GM21381 (cell line): ENCODE data around the gene OLAH.
"Not testable (repeated sequence)": the region's sequence is repeated elsewhere in the genome, so short reads cannot be mapped to it uniquely, and the experiment has no call there.

Experiments used
- ATAC-seq: cut with Tn5 transposase; IDR thresholded peaks from one replicate; pipeline ENCODE4 v1.9.1; 2021; ENCODE audit warnings: mild to moderate bottlenecking, moderate library complexity; ENCODE audit not compliant: unreplicated experiment

OLAH gene

DNA sequence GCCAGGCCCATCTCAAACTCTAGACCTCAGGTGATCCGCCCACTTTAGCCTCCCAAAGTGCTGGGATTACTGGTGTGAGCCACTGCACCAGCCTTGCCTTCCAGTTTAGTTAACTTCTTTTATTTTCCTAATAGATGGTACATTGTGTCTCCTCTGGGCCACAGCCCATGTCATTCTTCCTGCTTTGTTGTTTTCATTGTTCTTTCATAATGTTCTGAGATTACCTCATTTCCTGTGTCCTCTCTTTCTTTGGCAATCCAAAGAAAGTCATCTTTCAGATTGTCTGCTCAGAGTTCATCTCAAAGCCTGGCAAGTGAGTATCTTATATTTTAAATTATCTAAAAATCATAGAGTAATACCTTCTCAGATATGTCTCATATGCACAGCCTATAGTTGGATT, at the start of gene OLAH:
TSS of gene OLAH (plus strand) at position 270 of the 400 bp plus-strand sequence. CDS start 3,346 bp downstream, outside the sequence.
- ATAC-seq: no peak

DNA sequence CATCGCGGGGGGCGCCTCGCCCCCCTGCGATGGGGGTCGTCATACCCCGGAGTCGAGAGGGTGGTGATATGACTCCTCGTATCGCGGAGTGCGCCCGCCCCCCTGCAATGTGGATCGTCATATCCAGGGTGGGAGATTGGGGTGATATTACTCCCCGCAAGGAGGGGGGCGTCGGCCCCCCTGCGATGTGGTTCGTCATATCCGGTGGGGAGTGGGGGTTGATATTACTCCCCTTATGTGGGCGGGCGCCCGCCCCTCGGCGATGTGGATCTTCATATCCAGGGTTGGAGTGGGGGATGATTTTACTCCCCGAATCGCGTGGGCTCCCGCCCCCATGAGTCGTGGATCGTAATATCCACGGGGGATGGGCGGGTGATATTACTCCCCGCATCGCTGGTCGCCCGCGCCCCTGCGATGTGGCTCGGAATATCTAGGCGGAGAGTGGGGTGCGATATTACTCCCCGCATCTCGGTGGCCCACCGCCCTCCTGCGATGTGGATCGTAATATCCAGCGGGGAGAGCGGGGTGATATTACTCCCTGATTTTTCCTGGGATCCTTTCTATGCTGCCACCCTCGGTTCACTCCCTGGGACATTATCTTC, 47.7 kb upstream of the OLAH start:
- ATAC-seq: no peak

DNA sequence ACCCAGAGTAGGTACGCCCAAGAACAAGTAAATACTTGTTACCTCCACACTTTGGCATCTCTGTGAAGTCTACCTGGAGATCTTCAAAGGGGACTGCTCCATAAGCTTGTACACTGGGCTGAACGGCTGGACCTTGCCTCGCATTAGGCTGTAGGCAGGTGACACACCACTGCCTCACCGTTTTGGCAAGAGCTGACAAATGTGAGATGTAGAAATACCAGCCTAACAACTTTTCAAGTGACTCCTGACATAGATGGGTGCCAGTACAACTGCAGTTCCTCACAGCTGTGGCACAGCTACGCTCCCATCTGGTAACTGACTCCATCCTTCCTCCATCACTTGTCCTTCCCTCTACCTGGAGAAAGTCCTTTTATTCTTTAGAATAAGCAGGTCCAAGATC, 30.2 kb upstream of the OLAH start:
- not testable (repeated sequence) for ATAC-seq

DNA sequence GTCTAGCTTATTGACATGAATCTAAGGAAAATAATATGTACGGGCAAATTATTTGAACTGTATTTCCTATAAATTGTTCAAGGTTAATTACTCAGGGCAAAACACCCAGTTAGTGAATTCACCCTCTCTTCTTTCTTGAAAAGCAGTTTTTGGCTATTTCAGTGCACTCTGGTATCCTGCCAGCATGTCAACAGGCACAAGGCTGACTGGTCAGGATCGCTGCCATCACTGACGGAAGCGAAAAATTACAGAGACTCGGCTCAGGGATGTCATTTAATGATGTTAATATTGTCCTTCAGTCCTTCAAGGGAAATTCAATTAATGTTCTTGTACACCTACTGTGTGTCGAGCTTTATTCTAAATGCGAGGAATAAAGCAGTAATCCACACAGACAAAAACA, 28.3 kb upstream of the OLAH start:
- no peak for ATAC-seq

DNA sequence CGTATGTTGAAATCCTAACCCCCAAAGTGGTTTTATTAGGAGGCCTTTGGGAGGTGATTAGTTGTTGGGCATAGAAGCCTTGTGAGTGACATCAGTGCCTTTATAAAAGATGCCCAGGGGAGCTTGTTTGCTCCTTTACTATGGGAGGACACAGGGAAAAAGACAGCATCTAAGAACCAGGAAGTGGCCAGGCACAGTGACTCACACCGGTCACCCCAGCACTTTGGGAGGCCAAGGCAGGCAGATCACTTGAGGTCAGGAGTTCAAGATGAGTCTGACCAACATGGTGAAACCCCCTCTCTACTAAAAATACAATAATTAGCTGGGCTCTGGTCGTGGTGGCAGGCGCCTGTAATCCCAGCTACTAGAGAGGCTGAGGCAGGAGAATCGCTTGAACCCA, 22.8 kb upstream of the OLAH start:
- not testable (repeated sequence) for ATAC-seq

DNA sequence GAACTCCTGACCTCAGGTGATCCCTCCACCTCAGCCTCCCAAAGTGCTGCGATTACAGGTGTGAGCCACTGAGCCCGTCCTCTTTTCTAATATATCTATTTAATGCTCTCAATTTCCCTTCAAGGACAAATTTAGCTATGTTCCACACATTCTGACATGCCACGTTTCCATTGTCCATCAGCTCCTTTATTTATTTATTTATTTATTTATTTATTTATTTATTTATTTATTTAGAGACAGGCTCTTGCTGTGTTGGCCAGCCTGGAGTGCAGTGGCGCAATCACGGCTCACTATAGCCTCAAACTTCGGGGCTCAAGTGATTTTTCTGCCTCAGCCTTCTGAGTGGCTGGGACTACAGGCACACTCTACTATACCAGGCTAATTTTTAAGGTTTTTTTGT, 20.7 kb upstream of the OLAH start:
- ATAC-seq: not testable (repeated sequence)

DNA sequence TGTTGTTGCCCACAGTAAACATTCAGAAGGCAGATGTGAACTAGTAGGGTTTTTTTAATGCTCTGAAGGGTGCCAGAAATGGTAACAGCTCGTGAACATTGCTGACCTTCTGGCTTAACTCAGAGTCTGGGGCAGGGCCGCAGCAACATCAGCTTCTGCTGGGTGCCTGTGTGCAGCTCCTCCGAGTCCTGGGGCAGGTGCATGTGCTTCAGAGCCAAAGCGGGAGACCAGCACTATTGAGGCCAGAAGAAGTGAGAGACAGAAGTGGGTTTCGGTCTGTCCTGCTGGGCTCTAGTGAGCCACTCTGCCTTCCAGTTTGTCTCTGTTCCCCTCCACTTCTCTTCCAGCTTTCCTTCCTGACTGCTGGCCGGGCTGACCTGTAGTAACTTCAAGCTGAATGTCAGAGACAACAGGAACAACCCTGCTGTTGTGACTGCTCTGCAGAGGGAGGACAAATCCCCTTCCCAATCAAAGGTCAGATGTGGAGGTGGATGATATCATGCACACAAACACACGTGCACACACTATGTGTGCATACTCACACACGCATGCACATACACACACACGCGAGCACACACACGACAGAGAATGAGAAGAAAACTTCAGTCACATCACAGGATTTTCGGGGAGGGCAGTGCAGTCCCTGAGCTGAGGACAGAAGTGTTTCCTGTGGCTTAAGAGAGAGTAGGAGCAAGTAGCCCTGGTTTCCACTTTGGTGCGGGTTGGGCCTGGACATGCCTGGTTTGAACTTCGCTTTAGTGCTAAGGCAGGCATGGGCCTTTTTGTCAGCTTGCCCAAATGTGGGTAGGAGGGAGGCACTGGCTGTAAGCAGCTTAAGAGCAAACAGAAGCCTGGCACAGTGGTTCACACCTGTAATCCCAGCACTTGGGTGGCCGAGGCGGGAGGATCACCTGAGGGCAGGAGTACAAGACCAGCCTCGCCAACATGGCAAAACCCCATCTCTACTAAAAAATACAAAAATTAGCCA, 19.4 kb upstream of the OLAH start:
- ATAC-seq: not testable (repeated sequence)

DNA sequence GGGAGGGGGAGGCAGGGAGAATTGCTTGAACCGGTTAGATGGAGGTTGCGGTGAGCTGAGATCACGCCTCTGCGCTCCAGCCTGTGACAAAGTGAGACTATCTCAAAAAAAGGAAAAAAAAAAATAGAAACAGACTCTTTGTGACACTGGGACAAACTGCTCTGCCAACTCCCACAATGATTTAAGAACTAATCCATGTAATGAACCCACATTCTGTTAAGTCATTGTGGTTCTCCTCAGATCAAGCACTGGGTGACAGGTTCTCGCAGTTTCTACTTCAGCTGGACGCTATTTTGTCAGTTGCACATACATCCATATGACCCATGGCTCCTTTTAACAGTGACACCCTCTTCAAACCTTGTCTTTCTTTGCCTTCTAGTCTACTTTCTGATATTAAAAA, 18.7 kb upstream of the OLAH start:
- ATAC-seq: not testable (repeated sequence)

DNA sequence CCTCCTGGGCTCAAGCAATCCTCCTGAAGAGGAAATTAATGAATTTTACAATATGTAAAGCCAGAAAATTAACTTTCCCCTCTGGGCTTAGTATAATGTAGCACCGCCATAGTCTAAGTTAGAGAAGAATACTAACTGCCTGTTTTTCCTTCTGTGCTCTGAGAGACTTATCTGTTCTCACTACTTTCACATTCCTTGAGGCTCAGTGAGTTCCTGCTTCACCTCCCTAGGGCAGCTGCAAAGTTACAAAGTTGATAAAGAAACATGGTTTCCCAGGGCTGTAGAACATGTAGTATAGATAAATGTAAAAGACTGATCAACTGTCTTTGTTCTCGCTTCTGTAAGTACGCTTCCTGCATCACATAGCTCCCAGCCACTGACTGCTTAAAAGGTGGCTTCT, 16.0 kb upstream of the OLAH start:
- ATAC-seq: no peak

DNA sequence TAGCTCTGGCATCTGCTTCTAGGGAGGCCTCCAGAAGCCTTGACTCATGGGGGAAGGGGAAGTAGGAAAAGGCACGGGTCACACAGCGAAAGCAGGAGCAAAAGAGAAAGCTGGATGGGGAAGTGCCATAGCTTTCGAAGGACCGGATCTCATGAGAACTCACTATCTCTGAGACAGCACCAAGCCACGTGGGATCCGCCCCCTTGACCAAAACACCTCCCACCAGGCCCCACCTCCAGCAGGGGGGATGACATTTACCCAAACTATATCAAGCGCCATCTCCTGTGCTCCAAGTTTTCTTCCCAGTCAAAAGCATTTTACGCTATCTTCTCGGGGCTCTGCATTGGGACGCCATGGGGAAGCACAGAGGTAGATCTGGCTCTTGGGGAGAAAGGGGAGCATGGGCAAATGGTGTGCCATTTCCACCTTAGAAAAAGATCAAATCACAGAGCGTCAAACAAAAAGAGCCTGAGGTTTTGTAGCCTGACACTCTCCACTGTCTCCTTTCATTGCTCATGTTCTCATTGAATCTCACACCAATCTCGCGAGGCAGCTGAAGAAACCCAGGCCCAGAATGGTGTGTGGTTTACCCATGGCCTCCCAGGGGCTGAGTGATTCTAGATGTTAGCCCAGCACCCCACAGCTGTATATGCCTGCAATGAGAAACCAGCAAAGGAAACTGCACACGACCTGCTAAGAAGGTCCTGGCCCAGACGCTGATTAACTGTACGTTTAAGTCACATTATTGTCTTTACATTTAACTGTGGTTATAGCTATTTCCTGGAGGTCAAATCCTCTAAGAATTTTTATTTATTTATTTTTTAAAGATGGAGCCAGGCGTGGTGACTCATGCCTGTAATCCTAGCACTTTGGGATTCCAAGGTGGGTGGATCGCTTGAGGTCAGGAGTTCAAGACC, 8.1 kb upstream of the OLAH start:
- no peak for ATAC-seq

DNA sequence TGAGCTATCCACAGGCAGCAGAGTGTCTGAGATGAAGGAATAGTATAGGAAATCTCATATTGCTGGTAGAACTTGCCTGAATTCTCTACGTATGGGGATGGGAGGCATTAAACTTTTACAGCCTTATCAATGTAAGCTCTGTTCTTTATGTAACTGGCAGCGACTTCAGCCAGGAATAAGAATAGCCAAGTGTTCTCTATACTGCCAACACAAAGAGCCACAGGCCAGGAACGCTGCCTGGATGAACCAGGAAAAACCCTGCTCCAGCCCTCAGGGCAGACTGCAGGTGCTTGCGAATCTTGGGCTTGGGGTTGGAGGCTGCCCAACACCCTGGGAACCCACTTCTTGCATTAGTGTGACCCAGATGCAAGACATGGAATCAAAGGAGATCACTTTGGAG, 6.1 kb upstream of the OLAH start:
- no peak for ATAC-seq

DNA sequence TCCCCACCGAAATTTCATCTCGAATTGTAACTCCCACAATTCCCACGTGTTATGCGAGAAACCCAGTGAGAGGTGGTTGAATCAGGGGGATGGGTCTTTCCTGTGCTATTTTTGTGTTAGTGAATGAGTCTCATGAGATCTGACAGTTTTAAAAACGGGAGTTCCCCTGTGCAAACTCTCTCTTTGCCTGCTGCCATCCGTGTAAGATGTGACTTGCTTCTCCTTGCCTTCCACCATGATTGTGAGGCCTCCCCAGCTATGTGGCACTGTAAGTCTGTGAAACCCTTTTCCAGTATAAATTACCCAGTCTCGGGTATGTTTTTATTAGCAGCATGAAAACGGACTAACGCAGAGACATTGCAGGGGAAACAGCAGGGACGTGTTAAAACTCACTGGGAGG, 5.3 kb upstream of the OLAH start:
- no peak for ATAC-seq

DNA sequence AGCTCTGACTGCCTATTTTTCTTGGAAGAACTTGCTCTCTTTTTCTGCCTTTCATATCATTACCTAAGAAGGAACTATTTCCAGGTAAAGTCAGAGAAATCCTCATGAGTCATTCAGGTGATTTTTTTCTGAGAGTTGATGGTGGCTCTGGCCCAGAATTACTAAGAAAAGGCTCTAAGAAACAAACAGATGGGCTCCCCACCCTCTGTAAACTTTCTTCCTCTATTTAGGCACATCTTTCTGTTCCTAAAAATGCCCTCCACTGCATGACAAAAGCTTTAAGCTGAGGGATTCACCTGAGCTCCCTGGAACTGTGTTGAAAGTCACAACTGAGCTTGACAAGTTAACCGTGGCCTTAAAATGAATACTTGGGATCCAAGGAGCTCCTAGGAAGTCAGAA, 1.6 kb downstream of the OLAH start:
- no peak for ATAC-seq

DNA sequence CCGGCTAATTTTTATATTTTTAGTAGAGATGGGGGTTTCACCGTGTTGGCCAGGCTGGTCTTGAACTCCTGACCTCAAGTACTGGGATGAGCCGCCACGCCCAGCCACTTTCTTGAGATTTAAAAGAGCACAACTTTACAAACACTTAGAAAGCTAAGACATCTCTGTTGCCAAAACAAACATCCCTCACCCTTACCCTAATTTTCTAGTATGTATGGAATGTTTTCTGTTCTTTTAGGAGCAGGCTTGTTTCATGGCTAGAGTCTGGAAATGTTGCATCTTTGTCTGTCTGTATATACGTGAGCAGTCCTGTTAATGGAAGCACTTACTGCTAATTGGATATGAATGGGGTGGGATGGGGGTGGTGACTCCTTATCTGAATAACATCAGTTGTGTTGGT, 2.9 kb downstream of the OLAH start:
- no peak for ATAC-seq

DNA sequence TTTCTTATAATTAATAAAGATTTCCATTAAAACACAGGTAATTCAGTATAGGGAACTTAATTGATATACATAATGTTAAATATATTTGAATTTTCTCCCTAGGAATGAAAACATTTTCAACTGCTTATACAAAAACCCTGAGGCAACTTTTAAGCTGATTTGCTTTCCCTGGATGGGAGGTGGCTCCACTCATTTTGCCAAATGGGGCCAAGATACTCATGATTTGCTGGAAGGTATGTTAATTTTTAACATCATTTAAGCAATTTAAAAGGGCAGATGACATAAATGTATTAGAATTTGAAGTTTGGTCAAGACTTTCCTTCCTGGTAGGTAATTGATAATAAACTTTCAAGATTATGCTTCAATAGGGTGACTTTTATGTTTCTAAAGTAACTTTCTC, 5.8 kb downstream of the OLAH start:
- ATAC-seq: no peak

DNA sequence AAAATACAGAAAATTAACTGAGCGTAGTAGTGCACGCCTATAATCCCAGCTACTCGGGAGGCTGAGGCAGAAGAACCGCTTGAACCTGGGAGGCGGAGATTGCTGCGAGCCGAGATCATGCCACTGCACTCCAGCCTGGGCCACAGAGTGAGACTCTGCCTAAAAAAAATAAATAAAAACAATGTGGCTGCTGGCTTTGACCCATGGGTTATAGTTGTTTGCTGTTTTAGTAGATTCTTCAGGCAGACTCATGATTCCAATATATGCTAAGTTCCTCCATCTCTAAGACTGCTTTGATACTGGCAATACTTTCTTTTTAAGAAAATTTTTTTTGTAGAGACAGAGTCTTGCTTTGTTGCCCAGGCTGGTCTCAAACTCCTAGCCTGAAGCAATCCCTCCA, 8.4 kb downstream of the OLAH start:
- no peak for ATAC-seq

DNA sequence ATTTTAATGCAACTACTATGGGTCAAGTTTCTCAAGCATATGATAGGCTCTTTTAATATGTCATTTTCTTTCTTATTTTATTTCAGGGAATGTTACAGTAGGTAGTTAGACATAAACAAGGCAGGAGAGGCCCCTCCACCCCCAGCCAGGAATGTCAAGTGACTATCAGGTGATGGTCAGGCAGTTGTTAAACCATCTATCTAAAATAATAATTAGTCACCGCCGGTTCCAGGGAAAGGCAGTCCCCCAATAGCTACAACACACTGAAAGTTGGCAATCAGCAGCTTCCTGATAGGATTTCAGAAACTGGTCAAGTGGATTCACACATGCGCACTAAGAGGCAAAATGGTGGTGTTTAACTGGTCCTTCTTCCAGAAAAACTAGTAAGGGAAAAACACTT, 9.3 kb downstream of the OLAH start:
- no peak for ATAC-seq

DNA sequence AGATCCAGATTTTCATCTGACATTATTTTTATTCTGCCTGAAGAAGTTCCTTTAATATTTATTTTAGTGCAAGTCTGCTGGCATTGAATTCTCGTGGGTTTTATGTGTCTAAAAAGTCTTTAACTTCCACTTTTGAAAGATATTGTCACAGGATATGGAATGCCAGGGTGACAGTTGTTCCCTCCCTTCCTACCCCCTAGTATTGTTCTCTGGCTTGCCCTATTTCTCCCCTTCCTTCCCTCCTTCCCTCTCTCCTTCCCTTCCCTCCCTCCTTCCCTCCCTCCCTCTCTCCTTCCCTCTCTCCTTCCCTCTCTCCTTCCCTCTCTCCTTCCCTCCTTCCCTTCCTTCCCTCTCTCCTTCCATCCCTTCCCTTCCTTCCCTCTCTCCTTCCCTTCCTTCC, 14.9 kb downstream of the OLAH start:
- no peak for ATAC-seq

DNA sequence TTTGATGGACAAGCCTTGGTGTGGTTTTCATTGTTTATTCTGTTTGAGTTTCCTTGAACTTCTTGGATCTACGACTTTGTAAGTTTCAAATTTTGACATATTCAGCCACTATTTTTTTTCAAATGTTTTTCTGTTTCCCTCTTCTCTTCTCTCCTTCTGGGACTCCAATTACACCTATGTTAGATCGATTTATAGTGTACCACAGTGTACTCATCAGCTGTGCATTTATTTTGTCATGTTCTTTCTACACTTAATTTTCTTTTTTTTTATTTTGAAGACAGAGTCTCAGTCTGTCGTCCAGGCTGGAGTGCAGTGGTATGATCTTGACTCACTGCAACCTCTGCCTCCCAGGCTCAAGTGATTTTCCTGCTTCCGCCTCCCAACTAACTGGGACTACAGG, 16.2 kb downstream of the OLAH start:
- no peak for ATAC-seq

DNA sequence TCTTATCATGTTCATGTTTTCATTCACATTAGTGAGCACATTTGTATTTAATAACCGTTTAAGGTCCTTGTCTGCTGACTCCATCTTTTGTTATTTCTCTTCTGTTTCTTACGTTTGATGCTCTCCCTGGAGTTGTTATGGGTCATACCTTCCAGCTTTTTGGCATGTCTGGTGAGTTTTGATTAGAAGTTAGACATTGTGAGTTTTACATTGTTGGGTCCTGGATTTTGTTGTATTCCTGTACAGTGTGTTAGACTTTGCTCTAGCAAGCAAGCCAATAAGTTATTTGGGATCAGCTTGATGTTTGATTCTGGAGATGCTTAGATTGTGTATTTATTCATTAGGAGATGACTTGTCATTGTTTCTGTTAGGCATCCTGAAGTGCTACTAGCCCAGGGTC, 16.9 kb downstream of the OLAH start:
- no peak for ATAC-seq

DNA sequence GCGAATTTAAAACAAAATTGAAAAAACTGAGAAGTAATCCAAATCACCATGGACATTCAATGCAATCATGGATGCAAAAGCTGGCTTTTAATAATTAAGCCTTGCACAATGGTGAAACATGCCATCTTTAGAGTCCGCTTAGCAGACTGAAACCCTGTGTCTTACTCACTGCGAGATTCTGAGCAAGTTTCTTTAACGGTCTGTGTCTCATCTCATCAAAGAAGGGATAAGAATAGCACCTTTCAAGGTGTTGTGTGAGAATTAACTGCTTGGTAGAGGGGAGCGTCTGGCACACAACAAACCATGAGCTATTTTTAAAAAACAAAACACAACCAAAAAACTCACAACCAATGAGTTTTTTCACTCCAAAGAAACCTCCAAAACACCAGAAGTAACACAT, 23.4 kb downstream of the OLAH start:
- ATAC-seq: no peak
